GM18858 (cell line): Measurements from ENCODE around the gene RELCH.

ENCODE experiments used
- ATAC-seq: cut with Tn5 transposase; IDR thresholded peaks from one replicate; pipeline ENCODE4 v1.9.1; 2021; ENCODE audit not compliant: unreplicated experiment

Gene RELCH

DNA sequence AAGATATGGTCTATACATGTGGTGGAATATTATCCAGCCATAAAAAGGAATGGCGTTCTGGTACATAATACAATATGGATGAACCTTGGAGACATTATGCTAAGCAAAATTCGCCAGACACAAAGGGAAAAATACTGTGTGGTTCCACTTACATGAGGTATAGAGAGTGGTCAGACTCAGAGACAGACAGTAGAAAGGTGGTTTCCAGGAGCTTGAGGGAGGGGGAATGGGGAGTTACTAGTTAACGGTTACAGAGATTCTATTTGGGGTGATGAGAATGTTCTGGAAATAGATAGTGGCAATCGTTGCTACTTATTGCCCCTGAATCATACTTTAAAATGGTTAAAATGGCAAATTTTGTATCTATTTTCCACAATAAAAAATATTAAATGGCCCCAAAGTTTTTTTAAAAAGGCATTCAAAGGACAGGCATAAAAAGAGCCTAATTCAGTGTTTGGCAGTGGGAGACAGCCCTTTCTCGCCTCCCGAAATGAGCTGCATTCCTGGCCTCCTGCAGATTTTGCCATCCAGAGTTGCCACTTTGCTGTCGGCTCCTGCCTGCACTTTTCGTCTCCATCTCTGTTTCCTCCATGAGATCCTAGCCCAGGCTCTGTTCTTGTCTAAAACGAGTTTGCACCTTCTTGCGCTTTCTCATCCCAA, 151.5 kb downstream of the RELCH start:
- ATAC-seq = no peak

GRCh38 chr18:62339106-62339988, 152.3 kb downstream of the RELCH start:
- ATAC-seq = no peak

DNA sequence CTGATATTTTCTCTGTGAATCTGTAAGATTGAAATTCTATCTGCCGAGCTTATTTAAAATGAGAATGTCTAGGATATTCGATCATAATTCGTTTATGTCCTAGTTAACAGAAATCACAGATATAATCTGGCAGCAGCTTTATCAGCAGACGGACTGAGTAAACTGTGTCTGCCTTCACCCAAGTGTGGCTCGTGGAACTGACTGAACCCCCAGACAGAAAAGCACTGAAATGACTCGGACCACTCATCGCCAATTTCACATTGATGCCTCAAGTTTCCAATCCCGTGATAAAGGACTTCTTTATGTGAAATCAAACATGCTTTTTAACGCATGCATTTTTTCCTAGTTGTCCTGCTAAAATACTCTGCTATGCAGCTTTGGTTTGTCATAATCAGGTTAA, 153.9 kb downstream of the RELCH start:
- ATAC-seq = no peak

- no peak for ATAC-seq
Measured at GRCh38 chr18:62341473-62341872, 154.4 kb downstream of the RELCH start.

- no peak for ATAC-seq
Measured at GRCh38 chr18:62342884-62343283, 155.8 kb downstream of the RELCH start.

DNA sequence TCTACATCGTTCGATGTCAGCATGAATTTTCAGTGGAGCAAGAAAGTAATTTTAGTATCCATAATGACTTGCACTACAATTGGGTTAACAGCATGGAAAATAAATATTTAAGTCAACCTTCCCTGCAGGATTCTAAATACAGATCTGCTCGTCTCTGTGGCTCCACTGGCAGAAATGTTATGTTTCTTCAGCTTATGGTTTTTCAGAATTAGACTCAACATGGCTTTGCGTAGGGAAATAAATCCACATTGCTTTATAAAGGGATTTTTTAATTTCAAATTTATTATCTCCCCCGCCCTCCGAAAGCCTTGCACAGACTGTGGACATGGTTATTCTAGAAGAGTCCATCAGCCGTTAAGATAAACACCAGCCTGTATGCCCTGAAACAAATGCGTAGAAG, 156.3 kb downstream of the RELCH start:
- ATAC-seq = no peak

DNA sequence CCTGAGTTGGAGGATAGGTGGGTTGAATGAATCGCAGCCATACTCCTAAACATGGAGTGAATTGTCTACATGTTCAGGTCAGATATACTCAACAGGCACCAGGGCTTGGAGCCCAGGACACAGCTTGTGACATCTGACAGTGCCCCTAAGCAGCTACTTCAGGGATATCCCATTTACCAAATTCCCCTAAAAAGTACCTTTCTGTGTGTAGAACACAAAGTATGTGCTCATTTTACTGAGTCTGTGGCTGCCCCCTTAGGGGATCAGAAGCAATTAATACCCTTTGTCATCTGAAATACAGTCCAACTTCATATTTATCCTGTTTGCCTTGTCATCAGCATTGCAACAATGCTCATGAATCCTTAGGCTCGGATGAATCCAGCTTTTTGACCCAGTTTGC, 158.9 kb downstream of the RELCH start:
- ATAC-seq = no peak

DNA sequence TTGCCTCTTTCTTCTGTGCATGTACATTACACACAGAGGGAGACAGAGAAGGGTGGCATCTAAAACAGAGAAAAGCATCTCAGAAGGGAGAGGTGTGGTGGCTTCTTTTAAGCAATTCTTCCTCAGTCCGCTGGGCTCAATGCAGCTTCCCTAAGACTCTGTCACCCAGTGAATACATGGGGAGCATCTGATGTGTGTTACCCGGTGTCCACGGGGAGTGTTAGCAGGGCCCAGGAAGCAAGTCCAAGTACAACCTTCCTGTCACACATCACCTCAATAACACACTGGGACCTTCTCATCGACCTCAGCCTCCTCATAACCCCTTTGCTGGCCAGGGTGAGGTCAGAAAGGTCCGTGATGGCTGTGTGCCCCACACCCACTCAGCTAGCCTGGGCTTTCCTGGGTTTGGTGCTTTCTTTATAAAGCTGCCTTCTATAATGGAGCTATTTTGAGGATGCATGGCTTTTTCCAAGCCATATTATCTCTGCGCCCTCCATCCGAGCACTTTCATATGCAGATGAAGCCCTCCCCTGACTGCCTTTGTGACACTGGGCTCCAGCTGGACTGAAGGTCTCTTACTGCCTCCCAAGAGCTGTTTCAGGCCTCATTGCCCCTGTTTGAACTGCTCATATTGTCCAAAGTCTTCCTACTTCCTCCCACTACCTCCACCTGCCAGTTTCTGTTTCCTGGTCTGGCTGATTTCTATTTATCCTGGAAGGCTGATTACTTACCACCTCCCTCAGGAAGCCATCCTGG, 159.5 kb downstream of the RELCH start:
- no peak for ATAC-seq

DNA sequence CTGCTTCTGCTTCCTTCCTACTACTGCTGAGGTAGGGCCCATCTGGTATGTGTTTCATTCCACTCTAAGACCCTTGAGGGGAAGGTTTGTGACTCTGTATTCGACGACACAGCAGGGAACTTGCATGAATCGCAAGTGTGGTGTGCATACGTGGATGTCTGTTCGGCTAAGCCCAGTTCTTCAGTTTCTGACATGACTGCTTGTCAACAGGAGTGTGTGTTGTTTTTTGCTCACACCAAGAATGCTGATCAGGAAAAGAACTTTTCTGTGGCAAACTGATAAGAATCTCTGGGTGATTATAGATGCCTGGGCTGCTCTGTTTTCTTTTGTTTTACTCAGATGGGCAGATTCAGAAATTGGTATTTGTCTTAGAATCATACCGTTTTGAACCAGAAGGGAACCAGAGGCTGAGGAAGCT, 160.0 kb downstream of the RELCH start:
- no peak for ATAC-seq

DNA sequence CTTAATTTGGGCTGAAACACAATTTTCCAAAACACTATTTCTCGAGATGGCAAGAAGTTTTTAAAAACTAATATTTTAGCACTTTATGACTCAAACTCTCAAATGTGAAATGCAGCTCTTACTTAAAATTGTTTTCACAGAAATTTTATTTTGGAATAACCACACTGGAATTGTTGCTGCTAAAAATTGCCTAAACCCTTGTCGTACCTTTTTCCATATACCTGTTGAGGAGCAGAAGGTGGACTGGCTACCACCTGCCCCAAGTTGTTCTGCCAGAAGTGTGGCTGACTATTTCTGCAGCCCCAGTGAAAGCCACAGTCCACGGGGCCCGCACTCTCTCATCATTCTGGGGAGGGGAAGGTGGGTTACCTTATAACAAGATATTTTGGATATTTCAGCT, 161.4 kb downstream of the RELCH start:
- no peak for ATAC-seq

DNA sequence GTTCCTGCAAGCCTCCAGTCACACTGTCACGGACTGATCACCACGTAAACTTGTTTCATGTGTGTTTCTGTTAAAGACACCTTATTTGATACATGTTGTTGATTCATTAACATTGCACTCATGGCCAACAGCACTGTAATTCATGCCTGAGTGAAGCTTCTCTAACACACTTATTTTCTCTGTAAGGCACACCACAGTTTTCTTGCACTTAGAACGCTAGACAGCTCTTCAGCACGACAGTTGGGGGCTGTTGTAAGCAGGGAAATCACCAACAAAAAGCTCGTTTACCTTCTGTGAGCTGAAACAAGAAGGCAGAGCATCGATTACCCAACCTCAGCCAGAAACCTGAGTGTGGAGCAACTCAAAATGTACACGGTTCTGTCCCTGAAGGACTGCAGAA, 166.1 kb downstream of the RELCH start:
- ATAC-seq = no peak

DNA sequence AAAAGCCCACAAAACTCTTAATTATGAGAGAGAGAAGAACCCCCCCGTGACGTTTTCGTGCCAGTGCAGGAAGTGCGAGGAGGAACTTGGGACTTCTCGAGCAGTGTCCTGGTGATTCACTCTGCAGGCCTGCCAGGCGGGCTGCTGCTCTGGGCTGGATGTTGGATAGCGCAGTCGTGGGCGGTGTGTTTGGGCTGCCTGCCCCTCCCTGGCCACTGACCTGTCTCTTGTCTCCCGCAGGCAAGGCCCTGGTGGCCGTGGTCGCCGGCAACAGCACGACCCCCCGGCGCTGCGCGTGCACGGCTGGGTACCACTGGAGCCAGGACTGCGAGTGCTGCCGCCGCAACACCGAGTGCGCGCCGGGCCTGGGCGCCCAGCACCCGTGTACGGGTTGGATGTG, 167.1 kb downstream of the RELCH start:
- no peak for ATAC-seq

- ATAC-seq = no peak
Measured at GRCh38 chr18:62357079-62357719, 170.1 kb downstream of the RELCH start.
